ENCODE measurements around the gene FAM78B.

FAM78B gene

DNA sequence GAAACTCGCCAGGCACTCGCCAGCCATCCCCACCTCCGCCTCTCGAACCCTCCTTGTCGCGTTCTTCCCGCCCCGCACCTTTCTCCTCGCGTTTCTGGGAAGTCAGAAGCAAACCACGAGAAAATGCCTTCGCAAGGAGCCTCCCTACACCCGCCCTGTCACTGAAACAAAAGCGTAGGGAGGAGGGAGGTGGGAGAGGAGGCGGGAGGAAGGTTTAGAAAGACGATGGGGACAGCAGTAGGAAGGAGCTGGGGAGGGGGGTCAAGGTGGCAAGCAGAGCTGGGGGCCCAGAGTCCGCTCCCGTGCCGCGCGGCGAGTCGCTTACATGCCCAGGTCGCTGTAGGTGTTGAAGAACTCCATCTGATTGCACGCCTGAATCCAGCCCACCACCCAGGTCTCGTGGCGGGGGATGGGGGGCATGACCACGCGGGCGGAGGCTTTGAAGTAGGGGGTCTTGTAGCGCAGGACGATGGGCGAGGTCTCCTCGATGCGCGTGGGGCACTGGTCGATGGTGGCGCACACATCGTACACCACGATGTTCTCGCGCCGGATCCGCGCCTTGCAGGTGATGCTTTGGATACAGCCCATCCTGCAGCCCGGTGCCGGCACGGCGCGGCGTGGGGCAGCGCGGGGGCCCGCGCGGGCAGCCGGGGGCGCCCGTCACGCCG lies 1.0 kb downstream of the FAM78B start:
- Histone ChIP-seq H2AFZ (ENCODE audit: low read depth) (peak overlapping the region; percentile 93), H3K4me2 (peak overlapping the region; percentile 49), H3K9ac (no peak overlapping the region)

DNA sequence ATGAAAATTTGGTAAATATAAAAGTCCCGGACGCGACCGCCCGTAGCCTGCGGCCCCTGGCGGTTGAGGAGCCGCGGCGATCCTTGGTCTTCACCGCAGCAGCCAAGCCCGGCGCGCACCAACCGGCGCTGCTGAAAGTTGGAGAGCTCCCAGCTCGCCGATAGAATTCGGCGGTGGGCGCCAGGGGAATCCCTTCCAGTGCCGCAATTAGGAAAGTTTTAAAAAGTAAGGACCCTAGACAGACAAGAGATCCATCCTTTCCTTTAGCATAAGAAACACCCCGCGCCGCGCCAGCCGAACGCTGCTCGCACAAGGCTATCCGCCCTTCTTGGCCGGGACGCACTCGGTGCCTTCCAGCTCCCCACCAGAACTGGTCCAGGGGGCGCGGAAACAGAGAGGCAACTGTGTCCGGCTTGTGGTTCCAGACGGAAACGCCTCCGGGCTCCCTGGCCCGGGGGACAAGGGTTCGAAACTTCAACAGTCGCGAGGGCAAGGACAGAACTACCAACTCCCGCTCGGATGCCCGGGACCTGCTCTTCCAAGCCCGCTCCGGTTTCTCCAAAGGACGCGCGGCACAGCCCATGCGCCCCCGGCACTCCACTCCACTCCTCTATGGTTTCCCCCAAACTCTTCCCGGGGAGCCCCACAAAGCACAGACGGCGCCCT lies 1.7 kb downstream of the FAM78B start:
- no peaks in the 10 kb centered on the region for H3K36me3 ChIP-seq (ENCODE audit: insufficient read depth)
- no peak overlapping the region for H3K9ac ChIP-seq
- H3K4me1 ChIP-seq (ENCODE audit: low read depth, poor library complexity, severe bottlenecking) = peaks cover 20% of the 10 kb centered on the region
- H3K27ac ChIP-seq = no peak overlapping the region
- peak overlapping the region; percentile 49 for H3K4me2 ChIP-seq
- peak; percentile 73 for TF ChIP-seq CTCF (conservative IDR thresholded peaks at IDR 0.05; ENCODE audit: low read depth, low read length)
- no peaks in the 10 kb centered on the region for H3K79me2 ChIP-seq (ENCODE audit: insufficient read depth, low read depth)
- H3K4me3 ChIP-seq (IDR thresholded peaks at IDR 0.05; ENCODE audit: insufficient read depth, low read depth, low read length) = peak overlapping the region; percentile 10
- H2AFZ ChIP-seq (ENCODE audit: low read depth) = peak overlapping the region; percentile 93
- peaks cover 7% of the 10 kb centered on the region for H3K27me3 ChIP-seq (ENCODE audit: insufficient read depth, low read depth)
- H4K20me1 ChIP-seq (ENCODE audit: insufficient read depth) = no peaks in the 10 kb centered on the region

More for the DNA sequence above, 1.0 kb downstream of the FAM78B start:
- Histone ChIP-seq H3K36me3 (ENCODE audit: insufficient read depth) (no peaks in the 10 kb centered on the region), H3K4me1 (ENCODE audit: low read depth, poor library complexity, severe bottlenecking) (peaks cover 20% of the 10 kb centered on the region), H3K79me2 (ENCODE audit: insufficient read depth, low read depth) (no peaks in the 10 kb centered on the region), H3K4me3 (IDR thresholded peaks at IDR 0.05; ENCODE audit: insufficient read depth, low read depth, low read length) (peak overlapping the region; percentile 10), H3K27ac (no peak overlapping the region), H3K27me3 (ENCODE audit: insufficient read depth, low read depth) (peaks cover 7% of the 10 kb centered on the region), H4K20me1 (ENCODE audit: insufficient read depth) (no peaks in the 10 kb centered on the region)
- TF ChIP-seq CTCF (conservative IDR thresholded peaks at IDR 0.05; ENCODE audit: low read depth, low read length) = no peak

DNA sequence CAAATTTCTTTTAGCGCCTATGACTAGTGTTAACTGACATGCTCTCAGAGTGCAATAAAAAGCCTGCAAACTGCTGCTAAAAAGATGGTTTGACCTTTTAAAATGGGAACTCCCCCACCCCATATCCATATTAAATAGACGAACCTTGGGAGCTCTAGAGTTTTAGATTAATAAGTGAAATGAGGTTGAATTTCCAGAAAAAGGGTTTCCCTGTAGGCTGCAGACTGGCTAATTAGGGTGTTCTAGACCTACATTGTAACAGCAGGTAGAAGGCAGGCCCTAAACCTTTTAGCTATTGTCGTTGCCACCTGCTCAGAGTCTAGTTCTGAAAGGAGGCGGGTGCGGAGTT lies 2.2 kb downstream of the FAM78B start:
- no peak overlapping the region for H3K9ac ChIP-seq
- no peaks in the 10 kb centered on the region for H3K36me3 ChIP-seq (ENCODE audit: insufficient read depth)
- H3K4me2 ChIP-seq = peak overlapping the region; percentile 49
- no peaks in the 10 kb centered on the region for H3K79me2 ChIP-seq (ENCODE audit: insufficient read depth, low read depth)
- H3K4me3 ChIP-seq (IDR thresholded peaks at IDR 0.05; ENCODE audit: insufficient read depth, low read depth, low read length) = peak overlapping the region; percentile 10
- H3K4me1 ChIP-seq (ENCODE audit: low read depth, poor library complexity, severe bottlenecking) = peaks cover 20% of the 10 kb centered on the region
- TF ChIP-seq CTCF (conservative IDR thresholded peaks at IDR 0.05; ENCODE audit: low read depth, low read length) = no peak
- no peak overlapping the region for H3K27ac ChIP-seq
- H3K27me3 ChIP-seq (ENCODE audit: insufficient read depth, low read depth) = peaks cover 7% of the 10 kb centered on the region
- H2AFZ ChIP-seq (ENCODE audit: low read depth) = peak overlapping the region; percentile 93; the same call in 1 of the 2 replicates
- no peaks in the 10 kb centered on the region for H4K20me1 ChIP-seq (ENCODE audit: insufficient read depth)

GRCh38 chr1:166159656-166160055 lies 7.1 kb downstream of the FAM78B start:
- Histone ChIP-seq H3K4me3 (IDR thresholded peaks at IDR 0.05; ENCODE audit: insufficient read depth, low read depth, low read length) (no peak overlapping the region), H3K4me2 (no peak overlapping the region), H3K9ac (no peak overlapping the region), H4K20me1 (ENCODE audit: insufficient read depth) (no peaks in the 10 kb centered on the region), H3K79me2 (ENCODE audit: insufficient read depth, low read depth) (no peaks in the 10 kb centered on the region), H3K36me3 (ENCODE audit: insufficient read depth) (no peaks in the 10 kb centered on the region), H3K4me1 (ENCODE audit: low read depth, poor library complexity, severe bottlenecking) (peaks cover 4% of the 10 kb centered on the region), H2AFZ (ENCODE audit: low read depth) (no peak overlapping the region), H3K27ac (no peak overlapping the region), H3K27me3 (ENCODE audit: insufficient read depth, low read depth) (no peaks in the 10 kb centered on the region)
- TF ChIP-seq CTCF (conservative IDR thresholded peaks at IDR 0.05; ENCODE audit: low read depth, low read length) = no peak
